GM18951 (cell line): ENCODE data around the gene USP6.
"Not testable (repeated sequence)": the region's sequence is repeated elsewhere in the genome, so short reads cannot be mapped to it uniquely, and the experiment has no call there.

Experiments
- POLR2A ChIP-seq: IDR thresholded peaks from 4 replicates; pipeline ENCODE4 v1.6.1; 2011; ENCODE audit warnings: mild to moderate bottlenecking; ENCODE audit not compliant: insufficient read length, insufficient read depth; ENCODE audit errors: extremely low read depth
- in situ Hi-C: fragments of 300-500 bp; cut with MboI; formaldehyde crosslinking; loops from one replicate; pipeline ENCODE4 v1.12.0; 2022; ENCODE audit warnings: low sequenced_read_pairs, mixed read lengths, inconsistent platforms; ENCODE audit not compliant: unreplicated experiment

Gene USP6

GRCh38 chr17:5126719-5127488, 11.1 kb downstream of the USP6 start:
- no peak for TF ChIP-seq POLR2A
- in situ Hi-C loops = no loop called here

- no peak for TF ChIP-seq POLR2A
- in situ Hi-C loops = no loop called here
These were observed 12.1 kb downstream of the USP6 start for GRCh38 chr17:5127910-5128309.

- in situ Hi-C loops = not testable (repeated sequence)
These were observed 12.6 kb downstream of the USP6 start for GRCh38 chr17:5128387-5128786.

GRCh38 chr17:5128905-5129535, 13.2 kb downstream of the USP6 start:
- no peak for TF ChIP-seq POLR2A
- in situ Hi-C loops = no loop called here

- in situ Hi-C loops = not testable (repeated sequence)
These were observed 13.9 kb downstream of the USP6 start for GRCh38 chr17:5129770-5130169.

GRCh38 chr17:5130261-5130660, 14.4 kb downstream of the USP6 start:
- in situ Hi-C loops = not testable (repeated sequence)

GRCh38 chr17:5130687-5131086, 14.9 kb downstream of the USP6 start:
- in situ Hi-C loops = not testable (repeated sequence)

- TF ChIP-seq POLR2A = no peak
- in situ Hi-C loops = no loop called here
These were observed 15.4 kb downstream of the USP6 start for GRCh38 chr17:5131146-5131715.

GRCh38 chr17:5131799-5132502, 16.1 kb downstream of the USP6 start:
- in situ Hi-C loops = not testable (repeated sequence)

- in situ Hi-C loops = not testable (repeated sequence)
These were observed 16.8 kb downstream of the USP6 start for GRCh38 chr17:5132503-5133225.

- no peak for TF ChIP-seq POLR2A
- in situ Hi-C loops = no loop called here
These were observed 17.5 kb downstream of the USP6 start for GRCh38 chr17:5133311-5133710.

GRCh38 chr17:5133961-5134360, 18.1 kb downstream of the USP6 start:
- in situ Hi-C loops = not testable (repeated sequence)

- in situ Hi-C loops = not testable (repeated sequence)
These were observed 18.7 kb downstream of the USP6 start for GRCh38 chr17:5134571-5134970.

GRCh38 chr17:5135131-5135712, 19.4 kb downstream of the USP6 start:
- in situ Hi-C loops = not testable (repeated sequence)
